D721Med (cell line): Measurements from ENCODE around the gene TMEM175.

Experiments used
- DNase-seq: peaks from one replicate; pipeline ENCODE4 v3.0.0; 2011; ENCODE audit warnings: low spot score; ENCODE audit not compliant: insufficient read length
- FAIRE-seq: peaks from 2 replicates; lab custom pipeline; 2011; peaks lifted over from hg19 to GRCh38; lab: Jason Lieb, UNC
- TF ChIP-seq, protein P1 (sequence below): IDR thresholded peaks from 2 replicates; pipeline ENCODE4 v1.5.1; 2012; ENCODE audit warnings: mild to moderate bottlenecking, control low read depth; ENCODE audit not compliant: insufficient read depth; ENCODE audit errors: missing control alignments

The TMEM175 gene

DNA sequence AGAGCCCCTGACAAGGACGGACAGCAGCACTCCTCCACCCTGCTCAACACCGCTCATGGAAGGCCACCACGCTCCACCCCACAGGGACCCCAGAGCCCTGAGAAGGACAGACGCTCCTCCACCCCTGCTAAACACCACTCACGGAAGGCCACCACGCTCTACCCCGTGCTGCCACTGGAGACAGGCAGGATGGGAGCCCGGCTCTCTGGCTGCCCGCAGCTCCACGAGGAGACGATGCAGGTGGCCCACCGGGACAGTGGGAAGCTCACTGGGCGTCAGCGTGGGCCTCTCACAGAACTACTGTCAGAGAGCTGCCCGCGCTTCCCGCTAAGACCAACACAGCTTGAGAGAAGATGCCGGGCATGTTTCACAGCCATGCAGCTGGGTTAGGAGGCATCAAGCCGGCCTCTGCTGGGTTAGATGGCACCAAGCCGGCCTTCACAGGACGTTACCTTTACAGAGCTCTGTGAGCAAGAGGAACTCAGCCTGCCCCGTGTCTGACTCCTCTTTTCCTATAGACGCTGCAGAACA is 21.0 kb upstream of the TMEM175 start:
- FAIRE-seq: no peak
- TF ChIP-seq, protein P1, sequence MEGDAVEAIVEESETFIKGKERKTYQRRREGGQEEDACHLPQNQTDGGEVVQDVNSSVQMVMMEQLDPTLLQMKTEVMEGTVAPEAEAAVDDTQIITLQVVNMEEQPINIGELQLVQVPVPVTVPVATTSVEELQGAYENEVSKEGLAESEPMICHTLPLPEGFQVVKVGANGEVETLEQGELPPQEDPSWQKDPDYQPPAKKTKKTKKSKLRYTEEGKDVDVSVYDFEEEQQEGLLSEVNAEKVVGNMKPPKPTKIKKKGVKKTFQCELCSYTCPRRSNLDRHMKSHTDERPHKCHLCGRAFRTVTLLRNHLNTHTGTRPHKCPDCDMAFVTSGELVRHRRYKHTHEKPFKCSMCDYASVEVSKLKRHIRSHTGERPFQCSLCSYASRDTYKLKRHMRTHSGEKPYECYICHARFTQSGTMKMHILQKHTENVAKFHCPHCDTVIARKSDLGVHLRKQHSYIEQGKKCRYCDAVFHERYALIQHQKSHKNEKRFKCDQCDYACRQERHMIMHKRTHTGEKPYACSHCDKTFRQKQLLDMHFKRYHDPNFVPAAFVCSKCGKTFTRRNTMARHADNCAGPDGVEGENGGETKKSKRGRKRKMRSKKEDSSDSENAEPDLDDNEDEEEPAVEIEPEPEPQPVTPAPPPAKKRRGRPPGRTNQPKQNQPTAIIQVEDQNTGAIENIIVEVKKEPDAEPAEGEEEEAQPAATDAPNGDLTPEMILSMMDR: no peak
- DNase-seq: no peak

DNA sequence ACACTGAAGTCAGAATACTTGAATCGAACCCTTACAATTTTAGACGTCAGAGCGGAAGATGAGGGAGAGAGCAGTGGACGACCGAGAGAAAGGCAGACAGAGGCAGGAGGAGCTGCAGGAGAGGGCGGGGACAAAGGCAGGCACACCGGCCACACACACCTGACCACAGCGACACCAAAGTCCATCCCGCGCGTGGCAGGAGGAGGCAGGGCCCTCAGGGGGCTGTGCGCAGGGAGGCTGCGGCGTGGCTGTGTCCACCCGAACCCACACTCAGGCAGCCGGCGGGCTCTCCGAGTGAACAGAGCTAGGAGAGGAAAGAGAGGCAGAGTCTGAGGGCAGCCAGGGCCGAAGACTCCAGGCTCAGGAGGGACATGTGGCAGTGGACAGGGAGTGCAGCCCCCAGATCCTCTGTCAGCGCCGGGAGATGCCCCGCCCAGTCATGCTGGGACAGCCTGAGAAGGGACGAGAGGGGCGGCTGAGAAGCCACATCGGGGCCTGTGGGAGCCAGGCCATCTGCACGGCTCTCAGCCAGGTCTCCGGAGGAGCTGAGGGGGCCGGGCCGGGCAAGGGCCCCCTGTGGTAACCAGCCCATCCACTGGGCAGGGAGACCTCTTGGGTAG is 20.3 kb upstream of the TMEM175 start:
- DNase-seq: no peak
- TF ChIP-seq, protein P1: no peak
- no peak for FAIRE-seq

- TF ChIP-seq, protein P1: no peak
- FAIRE-seq (no peak), DNase-seq (no peak)
Observed at GRCh38 chr4:912548-913279, 19.5 kb upstream of the TMEM175 start.

GRCh38 chr4:913280-913618 is 19.0 kb upstream of the TMEM175 start:
- FAIRE-seq (no peak), DNase-seq (no peak)
- TF ChIP-seq, protein P1: no peak

- DNase-seq (no peak), FAIRE-seq (no peak)
- TF ChIP-seq, protein P1: no peak
Observed at GRCh38 chr4:914531-914930, 17.7 kb upstream of the TMEM175 start.

DNA sequence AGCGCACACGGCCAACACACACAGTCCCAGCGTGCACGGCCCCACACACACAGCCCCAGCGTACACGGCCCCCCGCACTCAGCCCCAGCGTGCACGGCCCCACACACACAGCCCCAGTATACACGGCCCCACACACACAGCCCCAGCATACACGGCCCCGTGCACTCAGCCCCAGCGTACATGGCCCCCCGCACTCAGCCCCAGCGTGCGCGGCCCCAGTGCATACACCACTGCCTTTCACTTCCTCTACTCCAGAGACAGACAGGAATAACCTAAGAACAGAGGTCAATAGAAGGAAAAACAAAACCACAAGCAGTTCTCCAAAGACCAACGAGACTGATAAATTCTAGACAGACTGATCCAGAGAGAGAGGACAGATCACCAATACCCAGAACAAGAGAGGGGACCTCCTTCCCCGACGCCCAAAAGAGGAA is 17.2 kb upstream of the TMEM175 start:
- TF ChIP-seq, protein P1: no peak
- DNase-seq (no peak), FAIRE-seq (no peak)

DNA sequence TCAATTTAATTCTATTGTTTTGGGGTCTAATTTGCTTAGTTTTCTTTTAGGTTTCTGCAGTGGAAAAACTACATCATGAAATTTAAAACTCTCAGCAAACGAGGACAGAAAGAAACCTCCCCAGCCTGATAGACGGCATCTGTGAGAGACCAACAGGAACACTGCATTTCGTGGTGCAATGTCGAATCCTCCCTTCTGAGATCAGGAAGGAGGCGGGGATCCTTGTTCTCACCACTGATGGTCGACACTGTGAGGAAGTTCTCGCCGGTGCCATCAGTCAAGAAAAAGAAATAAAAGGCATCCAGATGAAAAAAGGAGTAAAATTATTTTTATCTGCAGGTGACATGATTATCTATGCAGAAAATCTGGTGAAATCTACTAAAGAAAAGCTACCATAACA is 16.7 kb upstream of the TMEM175 start:
- TF ChIP-seq, protein P1: no peak
- FAIRE-seq (no peak), DNase-seq (no peak)
